ENCODE data around the gene PEX10.
"Not testable (repeated sequence)": the region's sequence is repeated elsewhere in the genome, so short reads cannot be mapped to it uniquely, and the experiment has no call there.

The PEX10 gene

DNA sequence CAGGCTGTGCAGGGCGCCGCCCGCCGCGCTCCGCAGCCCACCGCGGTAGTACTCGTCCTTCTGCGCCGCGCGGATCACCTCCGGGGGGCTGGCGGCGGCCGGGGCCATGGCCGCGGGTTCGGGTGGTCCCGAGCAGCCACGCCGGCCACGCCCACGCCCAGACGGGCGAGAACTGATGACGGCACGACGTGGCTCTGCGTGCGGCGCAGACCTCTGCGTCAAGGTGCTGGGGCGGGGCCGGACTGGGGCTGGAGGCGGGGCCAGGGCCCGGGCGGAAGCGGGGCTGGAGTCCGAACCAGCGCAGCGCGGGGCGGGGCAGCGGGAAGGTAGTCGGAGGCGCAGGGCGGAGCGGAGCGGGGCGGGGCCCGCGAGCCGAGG, at the start of gene PEX10:
TSS of gene PEX10 (minus strand) at position 170 of the 378 bp plus-strand sequence. CDS start at position 108, 62 bp downstream.
- peak; percentile 100 for DNase-seq (ENCODE audit: low spot score)
- in situ Hi-C loops (cut with MboI; ENCODE audit: low pct_unique_long_range_greater_than_20kb, low sequenced_read_pairs, unreplicated experiment), result loop anchor here (10.0 kb wide), 2 partner anchors 132 to 1012 kb away; no protein-coding TSS in a partner anchor
- TF ChIP-seq, protein P1, sequence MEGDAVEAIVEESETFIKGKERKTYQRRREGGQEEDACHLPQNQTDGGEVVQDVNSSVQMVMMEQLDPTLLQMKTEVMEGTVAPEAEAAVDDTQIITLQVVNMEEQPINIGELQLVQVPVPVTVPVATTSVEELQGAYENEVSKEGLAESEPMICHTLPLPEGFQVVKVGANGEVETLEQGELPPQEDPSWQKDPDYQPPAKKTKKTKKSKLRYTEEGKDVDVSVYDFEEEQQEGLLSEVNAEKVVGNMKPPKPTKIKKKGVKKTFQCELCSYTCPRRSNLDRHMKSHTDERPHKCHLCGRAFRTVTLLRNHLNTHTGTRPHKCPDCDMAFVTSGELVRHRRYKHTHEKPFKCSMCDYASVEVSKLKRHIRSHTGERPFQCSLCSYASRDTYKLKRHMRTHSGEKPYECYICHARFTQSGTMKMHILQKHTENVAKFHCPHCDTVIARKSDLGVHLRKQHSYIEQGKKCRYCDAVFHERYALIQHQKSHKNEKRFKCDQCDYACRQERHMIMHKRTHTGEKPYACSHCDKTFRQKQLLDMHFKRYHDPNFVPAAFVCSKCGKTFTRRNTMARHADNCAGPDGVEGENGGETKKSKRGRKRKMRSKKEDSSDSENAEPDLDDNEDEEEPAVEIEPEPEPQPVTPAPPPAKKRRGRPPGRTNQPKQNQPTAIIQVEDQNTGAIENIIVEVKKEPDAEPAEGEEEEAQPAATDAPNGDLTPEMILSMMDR (IDR thresholded peaks at IDR 0.05; ENCODE audit: extremely low read depth, insufficient read depth, missing control alignments), result no peak

DNA sequence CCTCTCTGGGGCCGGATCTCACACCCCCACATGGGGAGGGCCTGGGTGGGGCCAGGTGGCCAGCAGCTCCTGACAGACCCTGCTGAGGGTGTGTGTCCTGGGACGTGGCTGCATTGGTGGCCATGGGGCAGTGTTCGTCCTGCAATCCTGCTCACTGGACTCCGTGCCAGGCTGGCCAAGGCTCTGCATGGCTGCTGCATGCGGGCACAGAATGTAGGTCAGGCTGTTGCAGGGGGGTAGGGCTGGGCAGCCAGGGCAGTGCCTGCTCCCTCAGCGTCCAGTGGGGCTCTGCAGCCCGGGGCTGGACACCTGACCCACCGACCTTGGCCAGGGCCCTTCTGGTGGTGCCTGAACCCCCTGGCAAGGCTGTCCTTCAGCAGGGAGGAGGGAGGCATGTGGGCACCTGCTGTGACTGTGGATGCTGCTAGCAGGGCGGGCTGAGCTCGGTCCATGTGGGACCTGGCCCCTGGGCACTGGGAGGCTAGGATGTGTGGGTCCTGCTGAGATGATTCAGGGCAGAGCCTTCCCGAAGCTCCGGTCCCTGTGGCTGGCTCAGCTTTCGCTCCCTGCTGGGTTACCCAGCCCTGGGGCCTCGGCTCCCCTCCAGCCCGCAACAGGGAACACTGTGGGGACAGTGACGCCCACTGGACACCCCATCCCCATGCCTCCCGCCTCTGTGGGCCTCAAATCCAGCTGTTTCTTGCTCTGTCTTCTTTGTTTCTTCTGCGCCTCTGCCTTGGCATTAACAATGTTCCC, 48.8 kb upstream of the PEX10 start:
- TF ChIP-seq, protein P1 (IDR thresholded peaks at IDR 0.05; ENCODE audit: extremely low read depth, insufficient read depth, missing control alignments), result no peak
- no peak for DNase-seq (ENCODE audit: low spot score)
- in situ Hi-C loops (cut with MboI; ENCODE audit: low pct_unique_long_range_greater_than_20kb, low sequenced_read_pairs, unreplicated experiment), result no loop called here

DNA sequence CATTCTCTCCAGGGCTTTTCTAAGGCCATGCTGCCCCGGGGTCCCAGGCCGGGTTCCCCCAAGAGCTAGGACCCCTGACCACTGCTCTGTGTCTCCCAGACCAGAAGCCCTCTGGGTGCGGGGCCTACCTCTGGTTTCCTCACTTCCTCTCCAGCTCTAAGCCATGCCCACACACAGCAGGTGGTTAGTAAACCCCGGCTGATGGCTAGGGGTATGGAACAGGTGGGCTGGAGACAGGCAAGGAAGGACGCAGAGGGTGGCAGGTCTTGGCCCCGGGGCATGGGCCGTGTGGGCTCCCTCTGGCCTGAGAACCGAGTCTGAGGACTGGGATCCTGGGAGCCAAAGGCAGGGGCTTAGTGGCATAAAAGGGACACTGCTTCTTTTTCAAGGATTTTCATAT, 47.8 kb upstream of the PEX10 start:
- TF ChIP-seq, protein P1 (IDR thresholded peaks at IDR 0.05; ENCODE audit: extremely low read depth, insufficient read depth, missing control alignments), result no peak
- in situ Hi-C loops (cut with MboI; ENCODE audit: low pct_unique_long_range_greater_than_20kb, low sequenced_read_pairs, unreplicated experiment), result no loop called here
- DNase-seq (ENCODE audit: low spot score), result no peak

DNA sequence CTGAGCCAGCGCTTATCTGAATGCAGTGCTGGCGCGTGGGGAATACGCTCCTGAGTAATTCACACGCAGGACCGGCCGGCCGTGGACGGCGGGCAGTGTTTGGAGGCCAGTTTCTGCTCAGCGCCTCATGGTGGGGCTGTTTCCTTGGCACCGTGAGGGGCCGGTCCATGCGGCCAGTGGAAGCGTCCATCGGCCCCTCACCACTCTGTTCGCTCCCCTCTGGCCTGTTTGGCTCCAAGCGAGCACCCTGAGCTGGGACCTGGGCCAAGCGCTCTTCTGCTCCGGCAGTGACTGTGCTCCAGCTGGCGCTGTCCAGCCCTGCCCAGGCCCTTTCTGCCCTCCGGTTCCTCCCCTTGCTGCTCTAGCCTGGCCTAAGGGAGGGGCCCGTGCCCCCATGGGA, 47.4 kb upstream of the PEX10 start:
- TF ChIP-seq, protein P1 (IDR thresholded peaks at IDR 0.05; ENCODE audit: extremely low read depth, insufficient read depth, missing control alignments), result no peak
- in situ Hi-C loops (cut with MboI; ENCODE audit: low pct_unique_long_range_greater_than_20kb, low sequenced_read_pairs, unreplicated experiment), result no loop called here
- DNase-seq (ENCODE audit: low spot score), result no peak

DNA sequence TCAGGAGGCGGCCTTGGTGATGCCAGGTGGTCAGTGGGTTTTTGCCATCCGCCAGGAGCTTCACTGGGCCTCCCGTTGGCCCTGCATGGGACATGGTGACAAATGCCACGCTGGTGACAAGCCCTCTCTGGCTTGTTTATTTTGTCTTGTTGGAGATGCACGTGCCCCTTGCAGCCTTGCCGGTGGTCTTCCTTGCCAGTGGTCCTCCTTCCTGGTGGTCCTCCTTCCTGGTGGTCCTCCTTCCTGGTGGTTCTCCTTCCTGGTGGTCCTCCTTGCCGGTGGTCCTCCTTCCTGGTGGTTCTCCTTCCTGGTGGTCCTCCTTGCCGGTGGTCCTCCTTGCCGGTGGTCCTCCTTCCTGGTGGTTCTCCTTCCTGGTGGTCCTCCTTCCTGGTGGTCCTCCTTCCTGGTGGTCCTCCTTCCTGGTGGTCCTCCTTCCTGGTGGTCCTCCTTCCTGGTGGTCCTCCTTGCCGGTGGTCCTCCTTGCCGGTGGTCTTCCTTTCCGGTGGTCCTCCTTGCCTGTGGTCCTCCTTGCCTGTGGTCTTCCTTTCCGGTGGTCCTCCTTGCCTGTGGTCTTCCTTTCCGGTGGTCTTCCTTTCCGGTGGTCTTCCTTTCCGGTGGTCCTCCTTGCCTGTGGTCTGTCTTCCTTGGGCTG, 46.9 kb upstream of the PEX10 start:
- DNase-seq (ENCODE audit: low spot score); in situ Hi-C loops (cut with MboI; ENCODE audit: low pct_unique_long_range_greater_than_20kb, low sequenced_read_pairs, unreplicated experiment): not testable (repeated sequence)

GRCh38 chr1:2458687-2459086, 46.3 kb upstream of the PEX10 start:
- TF ChIP-seq, protein P1 (IDR thresholded peaks at IDR 0.05; ENCODE audit: extremely low read depth, insufficient read depth, missing control alignments), result no peak
- in situ Hi-C loops (cut with MboI; ENCODE audit: low pct_unique_long_range_greater_than_20kb, low sequenced_read_pairs, unreplicated experiment), result no loop called here
- no peak for DNase-seq (ENCODE audit: low spot score)

GRCh38 chr1:2457444-2457843, 45.1 kb upstream of the PEX10 start:
- in situ Hi-C loops (cut with MboI; ENCODE audit: low pct_unique_long_range_greater_than_20kb, low sequenced_read_pairs, unreplicated experiment), result no loop called here
- no peak for DNase-seq (ENCODE audit: low spot score)
- TF ChIP-seq, protein P1 (IDR thresholded peaks at IDR 0.05; ENCODE audit: extremely low read depth, insufficient read depth, missing control alignments), result no peak

Measured in GM13977 (cell line).